IMR-90 (cell line): Measurements from ENCODE around the gene SLC25A26. TPM values are rescaled to one million over a fixed set of nuclear protein-coding genes. Genes with fewer than 3 reads are reported as not detected.
"Not testable (repeated sequence)": the region's sequence is repeated elsewhere in the genome, so short reads cannot be mapped to it uniquely, and the experiment has no call there.

Experiments
- ATAC-seq: fragments of 200-7000 bp; cut with Tn5 transposase; 2 replicates; pipeline ENCODE4 v1.9.1; 2020; ENCODE audit warnings: low read depth, mild to moderate bottlenecking, moderate library complexity
- BruUV-seq: library from RNA; stranded (reverse); fragments of 400-500 nt; replicated peaks from 2 replicates; lab custom pipeline; 2021; lab: Mats Ljungman, UMichigan
- CTCF ChIA-PET: fragments of 300-600 bp; formaldehyde crosslinking; extraction: SDS; loops from one replicate; lab custom pipeline; 2021; ENCODE audit warnings: antibody characterized with exemption; lab: Yijun Ruan, JAX
- POLR2A ChIA-PET: fragments of 300-600 bp; sonication (Branson Sonifier 250); formaldehyde crosslinking; loops from one replicate; lab custom pipeline; 2022; ENCODE audit warnings: antibody characterized with exemption; ENCODE audit not compliant: unreplicated experiment; lab: Charles Lee
- DNase-seq: peaks from one replicate; pipeline ENCODE4 v3.0.0; 2013
- H2AFZ ChIP-seq: replicated peaks from 2 replicates; pipeline ENCODE3; 2013; ENCODE audit warnings: low read length, mild to moderate bottlenecking; ENCODE audit not compliant: poor library complexity
- H2AK5ac ChIP-seq: 2 replicates; pipeline ENCODE4 v1.6.1; 2013; ENCODE audit warnings: low read depth, low read length, inconsistent platforms
- H2AK9ac ChIP-seq: replicated peaks from 2 replicates; pipeline ENCODE3; 2013; ENCODE audit warnings: mild to moderate bottlenecking, low read depth, low read length, moderate library complexity; ENCODE audit not compliant: poor library complexity
- H2BK120ac ChIP-seq: 2 replicates; pipeline ENCODE4 v1.6.1; 2013; ENCODE audit warnings: low read depth, low read length, inconsistent platforms
- H2BK15ac ChIP-seq: 3 replicates; pipeline ENCODE4 v1.6.1; 2013; ENCODE audit warnings: low read depth, low read length, inconsistent platforms
- H2BK20ac ChIP-seq: 2 replicates; pipeline ENCODE4 v1.6.1; 2013; ENCODE audit warnings: low read depth, mild to moderate bottlenecking, inconsistent platforms, low read length, moderate library complexity
- H2BK5ac ChIP-seq: 2 replicates; pipeline ENCODE4 v1.6.1; 2013; ENCODE audit warnings: mild to moderate bottlenecking, low read depth, low read length, inconsistent platforms; ENCODE audit not compliant: poor library complexity, severe bottlenecking
- H3K14ac ChIP-seq: replicated peaks from 2 replicates; pipeline ENCODE4 v1.6.1; 2013; ENCODE audit warnings: low read depth, low read length, inconsistent platforms
- H3K18ac ChIP-seq: 2 replicates; pipeline ENCODE4 v1.6.1; 2013; ENCODE audit warnings: low read depth, low read length, control low read depth
- H3K23ac ChIP-seq: 2 replicates; pipeline ENCODE4 v1.6.1; 2013; ENCODE audit warnings: low read depth, low read length, inconsistent platforms
- H3K27ac ChIP-seq: 2 replicates; pipeline ENCODE4 v1.5.1; 2013; ENCODE audit warnings: mild to moderate bottlenecking, control low read depth, low read length; ENCODE audit not compliant: insufficient read depth
- H3K27me3 ChIP-seq: 2 replicates; pipeline ENCODE4 v1.6.1; 2013; ENCODE audit warnings: low read length; ENCODE audit not compliant: control insufficient read depth, insufficient read depth
- H3K36me3 ChIP-seq: 2 replicates; pipeline ENCODE4 v1.6.1; 2013; ENCODE audit warnings: low read length, mixed read lengths; ENCODE audit not compliant: control insufficient read depth, insufficient read depth
- H3K4ac ChIP-seq: 2 replicates; pipeline ENCODE4 v1.6.1; 2013; ENCODE audit warnings: low read depth, low read length, inconsistent platforms
- H3K4me1 ChIP-seq: 2 replicates; pipeline ENCODE4 v1.6.1; 2013; ENCODE audit warnings: low read length, mixed read lengths; ENCODE audit not compliant: control insufficient read depth, insufficient read depth
- H3K4me2 ChIP-seq: 2 replicates; pipeline ENCODE4 v1.6.1; 2013; ENCODE audit warnings: low read depth, mild to moderate bottlenecking, control low read depth, low read length, moderate library complexity
- H3K4me3 ChIP-seq: 2 replicates; pipeline ENCODE4 v1.5.1; 2013; ENCODE audit warnings: low read depth, mild to moderate bottlenecking, control low read depth, low read length, moderate library complexity; ENCODE audit not compliant: insufficient read depth
- H3K56ac ChIP-seq: 2 replicates; pipeline ENCODE4 v1.6.1; 2013; ENCODE audit warnings: low read length, inconsistent platforms; ENCODE audit not compliant: insufficient read depth; ENCODE audit errors: extremely low read depth
- H3K79me1 ChIP-seq, 2 experiments: 2 replicates each; pipeline ENCODE4 v1.6.1; 2013; ENCODE audit warnings: low read length in 2 of 2, inconsistent platforms in 1 of 2, low read depth in 1 of 2
- H3K9ac ChIP-seq: 2 replicates; pipeline ENCODE4 v1.6.1; 2013; ENCODE audit warnings: low read depth, low read length, control low read depth
- H3K9me1 ChIP-seq: 2 replicates; pipeline ENCODE4 v1.6.1; 2013; ENCODE audit warnings: low read length, inconsistent platforms; ENCODE audit not compliant: insufficient read depth
- H3K9me3 ChIP-seq: 2 replicates; pipeline ENCODE4 v1.6.1; 2013; ENCODE audit warnings: low read length; ENCODE audit not compliant: control insufficient read depth, insufficient read depth
- H4K20me1 ChIP-seq: 2 replicates; pipeline ENCODE4 v1.6.1; 2013; ENCODE audit warnings: low read length, inconsistent platforms; ENCODE audit not compliant: insufficient read depth
- H4K5ac ChIP-seq: 2 replicates; pipeline ENCODE4 v1.6.1; 2013; ENCODE audit warnings: mild to moderate bottlenecking, low read depth, low read length, control low read depth
- H4K8ac ChIP-seq, 2 experiments: 2 replicates each; pipeline ENCODE4 v1.6.1; 2013; ENCODE audit warnings: low read depth in 2 of 2, low read length in 2 of 2, control low read depth in 1 of 2, inconsistent platforms in 1 of 2
- H4K91ac ChIP-seq: 2 replicates; pipeline ENCODE4 v1.6.1; 2013; ENCODE audit warnings: low read depth, low read length, inconsistent platforms; ENCODE audit not compliant: insufficient read depth
- BHLHE40 ChIP-seq: fragments of 150-350 bp; IDR thresholded peaks from 2 replicates; pipeline ENCODE4 v1.6.1; 2016; ENCODE audit warnings: mild to moderate bottlenecking, low read depth, low read length
- CHD1 ChIP-seq: IDR thresholded peaks from 2 replicates; pipeline ENCODE4 v1.6.1; 2012; ENCODE audit warnings: low read depth, low read length, improper control_type of control experiment
- FOS ChIP-seq: fragments of 150-350 bp; IDR thresholded peaks from 2 replicates; pipeline ENCODE4 v1.6.1; 2016; ENCODE audit warnings: low read depth, low read length
- MAFK ChIP-seq: IDR thresholded peaks from 2 replicates; pipeline ENCODE4 v1.6.1; 2012; ENCODE audit warnings: low read depth, low read length, improper control_type of control experiment
- NFE2L2 ChIP-seq: fragments of 150-350 bp; IDR thresholded peaks from 2 replicates; pipeline ENCODE4 v1.6.1; 2016; ENCODE audit warnings: low read depth, mild to moderate bottlenecking, low read length
- WGBS, 2 experiments: methylation state at CpG; one replicate each; pipeline versions ENCODE4 v1.1.5 to v1.1.7; 2013; ENCODE audit warnings: missing lambda C conversion rate in 2 of 2; ENCODE audit not compliant: insufficient read length in 1 of 2; ENCODE audit errors: extremely low coverage in 2 of 2; 5-methylcytosine and 5-hydroxymethylcytosine counted together
- dilution Hi-C: fragments of 300-500 bp; cut with HindIII; formaldehyde crosslinking; loops from one replicate; pipeline ENCODE4 v1.14.3; 2018; ENCODE audit warnings: low sequenced_read_pairs; ENCODE audit not compliant: unreplicated experiment
- in situ Hi-C: fragments of 300-500 bp; cut with MboI; formaldehyde crosslinking; loops from 3 replicates; pipeline ENCODE4 v1.14.3; 2019; ENCODE audit warnings: low sequenced_read_pairs, inconsistent platforms, mixed read lengths
- intact Hi-C: fragments of 100-400 bp; cut with micrococcal nuclease; formaldehyde crosslinking; loops from 2 replicates; pipeline ENCODE4 v1.10.0; 2022
- polyA plus RNA-seq, 3 experiments: library from polyadenylated mRNA; depleted of rRNA; stranded (reverse); fragments of >200 nt; gene quantifications; 2 replicates each; pipeline ENCODE4 v1.2.3, GENCODE V29; 2012; ENCODE audit warnings: low replicate concordance in 1 of 3
- total RNA-seq: library from RNA; depleted of rRNA; stranded (reverse); fragments of >200 nt; gene quantifications from 2 replicates; pipeline ENCODE4 v1.2.3, GENCODE V29; 2012
- TF ChIP-seq, protein P1 (sequence below): fragments of 150-350 bp; IDR thresholded peaks from 2 replicates; pipeline ENCODE4 v1.6.1; 2017; ENCODE audit warnings: mild to moderate bottlenecking, antibody characterized with exemption, low read length, low read depth

SLC25A26 gene
- total and polyA plus RNA-seq, 2 of the 4 experiments (the other 2 are of a cell fraction): 10.9 to 12.7 TPM

- dilution Hi-C loops: no loop called here
- Histone ChIP-seq H3K56ac (no peak overlapping the region), H3K4me1 (peaks cover 4% of the 10 kb centered on the region; the same call in 1 of the 2 replicates), H4K91ac (no peak overlapping the region), H3K14ac (no peak overlapping the region), H3K9ac (no peak overlapping the region), H3K4ac (no peak overlapping the region), H3K4me3 (no peak overlapping the region), H3K27me3 (no peaks in the 10 kb centered on the region), H3K36me3 (no peaks in the 10 kb centered on the region), H2AK5ac (no peak overlapping the region), H3K79me1 (no peaks in the 10 kb centered on the region; a peak in 1 of 4 replicates), H3K27ac (no peak overlapping the region), H3K4me2 (no peak overlapping the region), H2AK9ac (no peak overlapping the region), H4K5ac (no peak overlapping the region), H3K23ac (no peak overlapping the region), H2BK20ac (no peak overlapping the region), H2AFZ (no peak overlapping the region), H2BK15ac (no peak overlapping the region), H4K8ac (no peak overlapping the region), H2BK5ac (no peak overlapping the region), H3K9me3 (no peaks in the 10 kb centered on the region), H2BK120ac (no peak overlapping the region), H3K18ac (no peak overlapping the region; the same call in 1 of the 2 replicates), H4K20me1 (no peaks in the 10 kb centered on the region), H3K9me1 (peaks cover 3% of the 10 kb centered on the region; the same call in 1 of the 2 replicates)
- ATAC-seq: no peak
- no TSS peak for BruUV-seq
- in situ Hi-C loops: no loop called here
- DNase-seq: no peak
- no CpG with 5 or more reads among the region's 1 CpG for WGBS, 2 experiments
- no peak for TF ChIP-seq NFE2L2
- no peak for TF ChIP-seq BHLHE40
- no peak for TF ChIP-seq CHD1
- no peak for TF ChIP-seq MAFK
- TF ChIP-seq FOS: no peak
- TF ChIP-seq, protein P1, sequence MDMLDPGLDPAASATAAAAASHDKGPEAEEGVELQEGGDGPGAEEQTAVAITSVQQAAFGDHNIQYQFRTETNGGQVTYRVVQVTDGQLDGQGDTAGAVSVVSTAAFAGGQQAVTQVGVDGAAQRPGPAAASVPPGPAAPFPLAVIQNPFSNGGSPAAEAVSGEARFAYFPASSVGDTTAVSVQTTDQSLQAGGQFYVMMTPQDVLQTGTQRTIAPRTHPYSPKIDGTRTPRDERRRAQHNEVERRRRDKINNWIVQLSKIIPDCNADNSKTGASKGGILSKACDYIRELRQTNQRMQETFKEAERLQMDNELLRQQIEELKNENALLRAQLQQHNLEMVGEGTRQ: no peak
- ChIA-PET CTCF (no interaction called here), POLR2A (no interaction called here)
- intact Hi-C loops: loop anchor here (5.0 kb wide), 2 partner anchors 39 to 54 kb away; no protein-coding TSS in a partner anchor
These were observed 77.8 kb downstream of the SLC25A26 start for GRCh38 chr3:66298591-66298990.

DNA sequence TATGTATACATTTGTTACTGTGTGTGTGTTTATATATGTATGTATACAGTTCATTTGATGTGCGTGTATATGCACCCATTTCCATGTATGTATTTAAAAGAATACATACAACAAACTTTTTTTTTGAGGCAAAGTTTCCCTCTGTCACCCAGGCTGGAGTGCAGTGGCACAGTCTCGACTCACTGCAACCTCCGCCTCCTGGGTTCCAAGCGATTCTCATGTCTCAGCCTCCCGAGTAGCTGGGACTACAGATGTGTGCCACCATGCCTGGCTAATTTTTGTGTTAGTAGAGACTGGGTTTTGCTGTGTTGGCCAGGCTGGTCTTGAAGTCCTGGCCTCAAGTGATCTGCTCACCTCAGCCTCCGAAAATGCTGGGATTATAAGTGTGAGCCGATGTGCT lies 78.3 kb downstream of the SLC25A26 start:
- WGBS, 2 experiments: 40% methylated on average over 1 of the region's 7 CpGs; no CpG with 5 or more reads in 1 of the 2 experiments
- H3K9ac ChIP-seq, H4K20me1 ChIP-seq, H3K14ac ChIP-seq, H3K23ac ChIP-seq, H3K36me3 ChIP-seq, H3K79me1 ChIP-seq, H2AK9ac ChIP-seq, POLR2A ChIA-PET, H2AFZ ChIP-seq, H3K4ac ChIP-seq, in situ Hi-C loops, H3K27me3 ChIP-seq, CTCF ChIA-PET, H3K56ac ChIP-seq, H3K9me3 ChIP-seq, H3K4me3 ChIP-seq, DNase-seq, H2BK20ac ChIP-seq, H3K27ac ChIP-seq, H2AK5ac ChIP-seq, H2BK5ac ChIP-seq, H4K5ac ChIP-seq, H3K4me1 ChIP-seq, H3K9me1 ChIP-seq, H2BK120ac ChIP-seq, ATAC-seq, H3K18ac ChIP-seq, dilution Hi-C loops, H4K8ac ChIP-seq, H4K91ac ChIP-seq, H2BK15ac ChIP-seq, BruUV-seq: not testable (repeated sequence)
- H3K4me2 ChIP-seq: peak overlapping the region; percentile 54; the same call in 1 of the 2 replicates
- intact Hi-C loops: loop anchor here (5.0 kb wide), 2 partner anchors 38 to 53 kb away; no protein-coding TSS in a partner anchor
